Neural crest cell (in vitro differentiated cells): ENCODE data around the gene ZNF385A. TPM values are rescaled to one million over a fixed set of nuclear protein-coding genes. Genes with fewer than 3 reads are reported as not detected.
A peak's percentile ranks its signal among the peaks of the same experiment; 100 is the strongest.

ENCODE experiments used
- DNase-seq: peaks from one replicate; pipeline ENCODE4 v3.0.0; 2021; ENCODE audit warnings: low read depth, mixed read lengths, low spot score
- H3K27ac Mint-ChIP-seq: one replicate; pipeline ENCODE4 v1.8.0; 2021; ENCODE audit warnings: mild to moderate bottlenecking, mixed read lengths; ENCODE audit not compliant: unreplicated experiment
- H3K27me3 Mint-ChIP-seq: 2 replicates; pipeline ENCODE4 v1.8.0; 2021; ENCODE audit warnings: low read depth, mild to moderate bottlenecking, mixed read lengths
- H3K36me3 Mint-ChIP-seq: 2 replicates; pipeline ENCODE4 v1.8.0; 2021; ENCODE audit warnings: low read depth, mild to moderate bottlenecking, mixed read lengths
- H3K4me1 Mint-ChIP-seq: 2 replicates; pipeline ENCODE4 v1.8.0; 2021; ENCODE audit warnings: mixed read lengths
- H3K4me3 Mint-ChIP-seq: one replicate; pipeline ENCODE4 v1.8.0; 2021; ENCODE audit warnings: mild to moderate bottlenecking, mixed read lengths
- H3K9me3 Mint-ChIP-seq: 2 replicates; pipeline ENCODE4 v1.8.0; 2021; ENCODE audit warnings: mixed read lengths
- CTCF ChIP-seq: fragments of 200-600 bp; sonication (generic); conservative IDR thresholded peaks from 2 replicates; pipeline ENCODE4 v1.5.0; 2021; ENCODE audit warnings: antibody characterized with exemption, mild to moderate bottlenecking
- total RNA-seq: library from RNA; stranded (reverse); gene quantifications from 2 replicates; pipeline ENCODE4 v1.2.1, GENCODE V29; 2021

The ZNF385A gene
- total RNA-seq, 1 donor from 2014 or later = 20.3 TPM

- TF ChIP-seq CTCF = no peak
- H3K4me1 Mint-ChIP-seq = peaks cover 45% of the 10 kb centered on the region
- peak overlapping the region; percentile 76 for H3K4me3 Mint-ChIP-seq
- no peaks in the 10 kb centered on the region for H3K9me3 Mint-ChIP-seq
- no peak overlapping the region for H3K27ac Mint-ChIP-seq
- H3K36me3 Mint-ChIP-seq = no peaks in the 10 kb centered on the region
- H3K27me3 Mint-ChIP-seq = peaks cover 3% of the 10 kb centered on the region
- DNase-seq = no peak
Measured at GRCh38 chr12:54390176-54390667, 5.7 kb upstream of the ZNF385A start.

- Mint-ChIP-seq H3K9me3 (no peaks in the 10 kb centered on the region), H3K27me3 (peaks cover 3% of the 10 kb centered on the region), H3K36me3 (no peaks in the 10 kb centered on the region), H3K4me1 (peaks cover 49% of the 10 kb centered on the region), H3K4me3 (peak overlapping the region; percentile 76), H3K27ac (no peak overlapping the region)
- TF ChIP-seq CTCF = no peak
- no peak for DNase-seq
Measured at GRCh38 chr12:54389607-54390175, 5.2 kb upstream of the ZNF385A start.

- Mint-ChIP-seq H3K9me3 (no peaks in the 10 kb centered on the region), H3K4me1 (peaks cover 51% of the 10 kb centered on the region), H3K36me3 (no peaks in the 10 kb centered on the region), H3K27ac (no peak overlapping the region), H3K27me3 (peaks cover 3% of the 10 kb centered on the region), H3K4me3 (peak overlapping the region; percentile 76)
- TF ChIP-seq CTCF = no peak
- DNase-seq = no peak
Measured at GRCh38 chr12:54389134-54389508, 4.6 kb upstream of the ZNF385A start.

GRCh38 chr12:54388237-54389133 lies 4.0 kb upstream of the ZNF385A start:
- Mint-ChIP-seq H3K4me1 (peaks cover 49% of the 10 kb centered on the region), H3K27me3 (no peaks in the 10 kb centered on the region), H3K36me3 (no peaks in the 10 kb centered on the region), H3K9me3 (no peaks in the 10 kb centered on the region), H3K27ac (peak overlapping the region; percentile 23), H3K4me3 (peak overlapping the region; percentile 65)
- DNase-seq = no peak
- no peak for TF ChIP-seq CTCF

- Mint-ChIP-seq H3K4me3 (no peak overlapping the region), H3K36me3 (no peaks in the 10 kb centered on the region), H3K27ac (no peak overlapping the region)
Measured at GRCh38 chr12:54387114-54387467, 2.6 kb upstream of the ZNF385A start.

More at GRCh38 chr12:54387114-54387467, 2.6 kb upstream of the ZNF385A start:
- TF ChIP-seq CTCF = no peak
- no peak for DNase-seq
- Mint-ChIP-seq H3K4me1 (peaks cover 49% of the 10 kb centered on the region), H3K27me3 (no peaks in the 10 kb centered on the region), H3K9me3 (no peaks in the 10 kb centered on the region)
